K562 (cell line): ENCODE measurements around the gene NISCH. TPM values are rescaled to one million over a fixed set of nuclear protein-coding genes. Genes with fewer than 3 reads are reported as not detected.

ENCODE experiments used
- MGA ChIP-seq: fragments of 450-650 bp; IDR thresholded peaks from 2 replicates; pipeline ENCODE4 v1.6.1; 2016; ENCODE audit warnings: mild to moderate bottlenecking, moderate library complexity
- polyA plus RNA-seq, 8 experiments: library from polyadenylated mRNA; depleted of rRNA in 4 of 8; stranded (reverse) in 5 of 8; unstranded in 3 of 8; fragments of >200 nt; fragmentation: Nextera tagmentation in 2 of 8; fragmentation: Illumina TruSeq in 1 of 8; extraction: Ambion mirVana in 2 of 8; extraction: Trizol in 1 of 8; gene quantifications; 2 replicates each; pipeline versions ENCODE4 v1.2.1 to v1.2.3, GENCODE V29; 2011 to 2014; ENCODE audit warnings: inconsistent platforms in 1 of 8, missing spikeins in 1 of 8
- total RNA-seq, 7 experiments: library from RNA; depleted of rRNA in 6 of 7; stranded (reverse); fragments of >200 nt in 6 of 7; fragmentation: Illumina TruSeq in 2 of 7; extraction: Trizol in 2 of 7; gene quantifications; 2 replicates each; pipeline versions ENCODE4 v1.2.1 to v1.2.3, GENCODE V29; 2011 to 2021; ENCODE audit warnings: low replicate concordance in 1 of 7

The NISCH gene
- total and polyA plus RNA-seq, 9 of the 15 experiments (the other 6 are each of a cell fraction or from before 2014, with no cell fraction given) = 0.44 to 43.5 (median 23.4) TPM

GRCh38 chr3:52501046-52501445 is 45.6 kb downstream of the NISCH start (continued):
- TF ChIP-seq MGA = 0 out of 2 replicates have a peak, but pooled peaks have one; percentile 10
